AG04450 (cell line): ENCODE results near the gene ELMO2. TPM values are rescaled to one million over a fixed set of nuclear protein-coding genes. Genes with fewer than 3 reads are reported as not detected.

ENCODE experiments used
- CTCF ChIA-PET: fragments of 300-600, 350-600 bp; formaldehyde crosslinking; extraction: SDS; loops from one replicate; lab custom pipeline; 2022; ENCODE audit warnings: antibody characterized with exemption, inconsistent platforms; lab: Charles Lee
- POLR2A ChIA-PET: fragments of 350-600 bp; formaldehyde crosslinking; extraction: SDS; loops from one replicate; lab custom pipeline; 2021; ENCODE audit warnings: antibody characterized with exemption, inconsistent platforms; lab: Yijun Ruan, JAX
- DNase-seq: peaks from one replicate; pipeline ENCODE4 v3.0.0-alpha.2; 2011; ENCODE audit warnings: low read depth, low spot score
- H3K27ac ChIP-seq: one replicate; pipeline ENCODE4 v1.5.1; 2012; ENCODE audit warnings: low read depth, low read length, control low read depth
- H3K27me3 ChIP-seq: one replicate; pipeline ENCODE4 v1.6.0; 2012; ENCODE audit warnings: low read length; ENCODE audit not compliant: control insufficient read depth, insufficient read depth
- H3K4me3 ChIP-seq: 2 replicates; pipeline ENCODE4 v1.5.1; 2011; ENCODE audit warnings: mild to moderate bottlenecking, low read depth, low read length, control low read depth
- H3K9me3 ChIP-seq: 2 replicates; pipeline ENCODE4 v1.5.1; 2012; ENCODE audit warnings: low read length; ENCODE audit not compliant: control insufficient read depth, insufficient read depth
- CTCF ChIP-seq: IDR thresholded peaks from 2 replicates; pipeline ENCODE4 v1.5.1; 2011; ENCODE audit warnings: low read depth, low read length, control low read depth, inconsistent platforms
- polyA plus RNA-seq: library from polyadenylated mRNA; depleted of rRNA; stranded (reverse); fragments of >200 nt; gene quantifications from 2 replicates; pipeline ENCODE4 v1.2.3, GENCODE V29; 2011

Gene ELMO2
- polyA plus RNA-seq, 1 experiment, result 34.4 TPM

GRCh38 chr20:46438156-46438750 lies 31.8 kb upstream of the ELMO2 start:
- Histone ChIP-seq H3K27me3 (peaks cover 2% of the 10 kb centered on the region), H3K9me3 (no peaks in the 10 kb centered on the region), H3K27ac (no peak overlapping the region), H3K4me3 (no peak overlapping the region)
- no peak for DNase-seq
- peak; percentile 48 for TF ChIP-seq CTCF
- POLR2A ChIA-PET, result no interaction called here
- CTCF ChIA-PET, result interaction anchor here (0.7 to 2.6 kb wide), 14 partner anchors 8 to 468 kb away, joined by 3 to 17 read pairs (median 3); no protein-coding TSS in a partner anchor

- ChIA-PET CTCF (no interaction called here), POLR2A (no interaction called here)
- no peak for TF ChIP-seq CTCF
- Histone ChIP-seq H3K27me3 (peaks cover 12% of the 10 kb centered on the region), H3K9me3 (no peaks in the 10 kb centered on the region), H3K27ac (no peak overlapping the region), H3K4me3 (no peak overlapping the region)
- DNase-seq, result no peak
Measured at GRCh38 chr20:46435146-46435545, 28.7 kb upstream of the ELMO2 start.

GRCh38 chr20:46434597-46434996 lies 28.2 kb upstream of the ELMO2 start:
- TF ChIP-seq CTCF, result no peak

GRCh38 chr20:46433051-46433450 lies 26.6 kb upstream of the ELMO2 start:
- H3K9me3 ChIP-seq, result no peaks in the 10 kb centered on the region
- CTCF ChIA-PET, result no interaction called here
- H3K27ac ChIP-seq, result no peak overlapping the region
- H3K27me3 ChIP-seq, result peaks cover 11% of the 10 kb centered on the region
- no peak for DNase-seq
- POLR2A ChIA-PET, result interaction anchor here (0.5 kb wide), 1 partner anchor 1137 kb away, joined by 9 read pairs; no protein-coding TSS in a partner anchor
- no peak overlapping the region for H3K4me3 ChIP-seq
- TF ChIP-seq CTCF, result no peak

More at GRCh38 chr20:46434597-46434996, 28.2 kb upstream of the ELMO2 start:
- Histone ChIP-seq H3K9me3 (no peaks in the 10 kb centered on the region), H3K27ac (no peak overlapping the region), H3K4me3 (no peak overlapping the region), H3K27me3 (peaks cover 13% of the 10 kb centered on the region)
- POLR2A ChIA-PET, result no interaction called here
- CTCF ChIA-PET, result no interaction called here
- DNase-seq, result no peak

- Histone ChIP-seq H3K9me3 (no peaks in the 10 kb centered on the region), H3K27ac (no peak overlapping the region), H3K4me3 (no peak overlapping the region), H3K27me3 (peaks cover 11% of the 10 kb centered on the region)
- ChIA-PET CTCF (no interaction called here), POLR2A (no interaction called here)
- no peak for TF ChIP-seq CTCF
- DNase-seq, result no peak
Measured at GRCh38 chr20:46430921-46431712, 24.7 kb upstream of the ELMO2 start.
